Measurements from ENCODE around the gene PRKAR1B. TPM values are rescaled to one million over a fixed set of nuclear protein-coding genes. Genes with fewer than 3 reads are reported as not detected.

Gene PRKAR1B
- total and polyA plus RNA-seq, 2 donors (not counting 1 experiment from before 2014, with no cell fraction given), result 4.5 to 8.6 TPM

GRCh38 chr7:505171-505570 is 221.9 kb downstream of the PRKAR1B start:
- WGBS (ENCODE audit: insufficient coverage), result 90% methylated on average over 16 of the region's 16 CpGs
- Mint-ChIP-seq H3K9me3 (ENCODE audit: insufficient read depth) (no peaks in the 10 kb centered on the region), H3K27me3 (no peaks in the 10 kb centered on the region), H3K27ac (no peak overlapping the region), H3K4me1 (no peaks in the 10 kb centered on the region), H3K4me3 (no peak overlapping the region)
- ChIA-PET POLR2A (no interaction called here), CTCF (no interaction called here)
- Histone ChIP-seq H4K20me1 (ENCODE audit: control insufficient read depth, insufficient read depth, low read length, poor library complexity, severe bottlenecking) (no peaks in the 10 kb centered on the region), H3K9me3 (ENCODE audit: control extremely low read depth in 1 of 3, control insufficient read depth in 2 of 3, insufficient read depth in 1 of 3, low read length in 2 of 3) (no peaks in the 10 kb centered on the region), H2AFZ (ENCODE audit: insufficient read depth, low read depth, low read length, poor library complexity, severe bottlenecking) (no peak overlapping the region), H3K4me1 (ENCODE audit: control insufficient read depth in 2 of 2, insufficient read depth in 2 of 2, low read length in 2 of 2) (no peaks in the 10 kb centered on the region), H3K27ac (ENCODE audit: low read length in 2 of 2) (no peak overlapping the region), H3K27me3 (replicated peaks in 1 of 4; ENCODE audit: control extremely low read depth in 1 of 4, control insufficient read depth in 3 of 4, insufficient read depth in 4 of 4, low read length in 3 of 4) (no peaks in the 10 kb centered on the region), H3K9ac (ENCODE audit: low read length) (no peak overlapping the region), H3K79me2 (ENCODE audit: control insufficient read depth, insufficient read depth, low read length) (no peaks in the 10 kb centered on the region), H3K4me2 (replicated peaks; ENCODE audit: low read depth, low read length, poor library complexity, severe bottlenecking) (no peak overlapping the region), H3K36me3 (replicated peaks in 1 of 2; ENCODE audit: control extremely low read depth in 1 of 2, control insufficient read depth in 1 of 2, extremely low read depth in 1 of 2, insufficient read depth in 2 of 2, low read length in 1 of 2) (no peaks in the 10 kb centered on the region), H3K4me3 (ENCODE audit: control extremely low read depth in 1 of 5, extremely low read depth in 1 of 5, insufficient read depth in 1 of 5, low read depth in 2 of 5, low read length in 4 of 5) (no peak overlapping the region)
- TF ChIP-seq EZH2 (IDR thresholded peaks at IDR 0.05; ENCODE audit: borderline replicate concordance, insufficient read depth, low read depth, low read length, poor library complexity, severe bottlenecking), result no peak
- TF ChIP-seq CTCF (IDR thresholded peaks at IDR 0.05), result no peak
- no peak for DNase-seq
- no peak for ATAC-seq (ENCODE audit: low read depth)
- intact Hi-C loops (cut with micrococcal nuclease), result no loop called here

GRCh38 chr7:504221-505111 is 222.6 kb downstream of the PRKAR1B start:
- no peaks in the 10 kb centered on the region for H3K4me1 ChIP-seq (ENCODE audit: control insufficient read depth in 2 of 2, insufficient read depth in 2 of 2, low read length in 2 of 2)
- H3K9ac ChIP-seq (ENCODE audit: low read length), result no peak overlapping the region
- no peaks in the 10 kb centered on the region for H4K20me1 ChIP-seq (ENCODE audit: control insufficient read depth, insufficient read depth, low read length, poor library complexity, severe bottlenecking)
- TF ChIP-seq CTCF (IDR thresholded peaks at IDR 0.05), result no peak
- TF ChIP-seq EZH2 (IDR thresholded peaks at IDR 0.05; ENCODE audit: borderline replicate concordance, insufficient read depth, low read depth, low read length, poor library complexity, severe bottlenecking), result no peak
- H3K4me3 ChIP-seq (ENCODE audit: control extremely low read depth in 1 of 5, extremely low read depth in 1 of 5, insufficient read depth in 1 of 5, low read depth in 2 of 5, low read length in 4 of 5), result no peak overlapping the region
- peaks cover 0 to 3% (median 0%) of the 10 kb centered on the region in 3 donors for H3K9me3 ChIP-seq (ENCODE audit: control extremely low read depth in 1 of 3, control insufficient read depth in 2 of 3, insufficient read depth in 1 of 3, low read length in 2 of 3)
- H3K4me1 Mint-ChIP-seq, result no peaks in the 10 kb centered on the region
- WGBS (ENCODE audit: insufficient coverage), result 94% methylated on average over 33 of the region's 34 CpGs
- intact Hi-C loops (cut with micrococcal nuclease), result no loop called here
- CTCF ChIA-PET, result no interaction called here
- no peak overlapping the region for H3K4me3 Mint-ChIP-seq
- no peak for ATAC-seq (ENCODE audit: low read depth)
- H3K9me3 Mint-ChIP-seq (ENCODE audit: insufficient read depth), result no peaks in the 10 kb centered on the region
- no peaks in the 10 kb centered on the region for H3K36me3 ChIP-seq (replicated peaks in 1 of 2; ENCODE audit: control extremely low read depth in 1 of 2, control insufficient read depth in 1 of 2, extremely low read depth in 1 of 2, insufficient read depth in 2 of 2, low read length in 1 of 2)
- H3K27ac ChIP-seq (ENCODE audit: low read length in 2 of 2), result no peak overlapping the region
- no peak for DNase-seq
- H3K79me2 ChIP-seq (ENCODE audit: control insufficient read depth, insufficient read depth, low read length), result no peaks in the 10 kb centered on the region
- no peak overlapping the region for H3K27ac Mint-ChIP-seq
- H3K27me3 ChIP-seq (replicated peaks in 1 of 4; ENCODE audit: control extremely low read depth in 1 of 4, control insufficient read depth in 3 of 4, insufficient read depth in 4 of 4, low read length in 3 of 4), result no peaks in the 10 kb centered on the region
- no peak overlapping the region for H2AFZ ChIP-seq (ENCODE audit: insufficient read depth, low read depth, low read length, poor library complexity, severe bottlenecking)
- no peaks in the 10 kb centered on the region for H3K27me3 Mint-ChIP-seq
- H3K4me2 ChIP-seq (replicated peaks; ENCODE audit: low read depth, low read length, poor library complexity, severe bottlenecking), result no peak overlapping the region
- POLR2A ChIA-PET, result no interaction called here

All from B cell (primary cell).